ENCODE data around the gene SORCS2.

Gene SORCS2

DNA sequence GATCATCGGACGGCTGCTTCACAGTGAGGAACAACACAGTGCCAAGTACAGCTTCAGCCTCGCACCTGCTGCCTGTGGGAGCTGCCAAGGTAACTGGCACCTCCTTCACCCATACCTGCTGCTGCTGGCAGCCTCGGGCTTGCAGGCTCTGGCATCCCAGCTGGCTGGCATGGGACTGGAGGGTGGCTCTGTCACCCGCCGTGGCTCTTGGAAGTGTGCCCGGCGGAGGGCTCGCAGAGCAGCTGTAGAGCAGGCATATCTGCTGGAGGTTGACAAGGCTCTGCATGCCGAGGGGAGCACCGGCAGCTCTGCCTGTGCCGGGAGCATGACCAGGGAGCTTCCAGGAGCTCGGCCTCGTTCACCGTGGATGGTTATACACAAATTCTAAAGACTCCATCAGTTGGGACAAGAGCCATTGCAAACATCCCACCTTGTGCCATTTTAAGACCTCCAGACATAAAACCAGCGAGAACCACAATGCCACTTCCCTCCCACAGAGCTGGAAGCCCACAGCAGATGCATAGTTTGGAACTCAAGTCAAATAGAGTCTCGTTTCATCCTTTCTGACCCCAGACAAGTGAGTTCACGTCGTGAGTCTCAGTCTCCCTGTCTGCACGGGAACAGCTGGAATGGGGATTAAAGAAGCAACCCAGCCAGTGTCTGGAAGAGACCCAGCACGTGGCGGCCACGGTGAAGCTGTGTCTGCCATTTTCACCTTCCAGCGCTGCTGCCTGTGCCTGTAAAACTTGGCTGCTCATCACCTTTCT, 326.7 kb downstream of the SORCS2 start:
- DNase-seq = peak; percentile 78

DNA sequence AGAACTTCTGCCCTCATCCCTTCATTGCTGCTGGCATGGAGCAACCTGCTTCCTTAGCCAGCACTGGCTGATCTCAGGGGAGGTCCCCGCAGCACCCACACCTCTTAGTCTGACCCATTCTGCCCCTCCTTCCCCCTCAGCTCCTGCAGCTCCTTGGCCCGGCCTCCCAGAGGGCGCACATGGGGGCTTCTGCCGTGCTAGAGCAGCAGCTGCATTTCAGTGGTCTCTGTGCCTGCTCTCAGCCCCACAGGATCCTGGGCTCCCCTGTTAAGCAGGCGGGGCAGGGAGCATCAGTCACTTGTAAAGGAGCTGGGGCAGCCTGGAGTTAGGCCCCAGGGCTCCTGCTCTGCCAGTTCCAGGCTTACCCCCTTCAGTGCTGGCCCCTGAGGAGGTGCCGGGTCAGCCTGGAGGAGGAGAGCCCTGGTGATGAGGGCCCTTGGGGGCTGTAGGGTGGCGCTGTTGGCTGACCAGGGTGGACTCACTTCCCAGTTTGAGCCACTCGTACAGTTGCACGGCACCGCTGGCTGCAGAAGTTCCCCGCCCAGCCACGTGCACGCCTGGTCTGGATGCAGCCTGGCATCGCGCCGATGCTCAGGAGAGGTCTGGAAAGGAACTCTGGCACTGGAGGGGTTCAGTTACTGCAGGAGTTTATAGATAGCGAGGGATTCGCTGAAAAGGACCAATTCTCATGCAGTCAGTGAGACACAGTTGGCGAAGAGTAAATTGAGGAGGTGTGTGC, 327.5 kb downstream of the SORCS2 start:
- DNase-seq = peak; percentile 4

DNA sequence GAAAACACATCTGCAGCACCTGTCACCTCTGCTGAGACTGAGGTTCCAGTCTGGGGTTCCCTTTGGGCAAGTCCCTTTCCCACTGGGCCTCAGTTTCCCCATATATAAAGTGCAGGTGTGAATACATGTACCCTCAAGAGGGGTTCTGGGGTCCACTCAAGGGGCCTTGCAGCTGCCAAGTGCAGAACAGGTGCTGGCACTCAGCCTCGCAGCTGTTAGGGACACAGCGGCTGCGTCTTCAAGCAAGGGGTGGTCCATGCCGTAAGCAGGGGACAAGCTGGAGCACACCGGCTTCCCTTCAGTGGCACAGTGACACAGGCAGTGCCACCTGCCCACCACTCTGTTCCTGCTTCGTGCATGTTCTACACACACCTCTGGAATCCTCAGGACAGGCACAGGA, 329.3 kb downstream of the SORCS2 start:
- DNase-seq = no peak

DNA sequence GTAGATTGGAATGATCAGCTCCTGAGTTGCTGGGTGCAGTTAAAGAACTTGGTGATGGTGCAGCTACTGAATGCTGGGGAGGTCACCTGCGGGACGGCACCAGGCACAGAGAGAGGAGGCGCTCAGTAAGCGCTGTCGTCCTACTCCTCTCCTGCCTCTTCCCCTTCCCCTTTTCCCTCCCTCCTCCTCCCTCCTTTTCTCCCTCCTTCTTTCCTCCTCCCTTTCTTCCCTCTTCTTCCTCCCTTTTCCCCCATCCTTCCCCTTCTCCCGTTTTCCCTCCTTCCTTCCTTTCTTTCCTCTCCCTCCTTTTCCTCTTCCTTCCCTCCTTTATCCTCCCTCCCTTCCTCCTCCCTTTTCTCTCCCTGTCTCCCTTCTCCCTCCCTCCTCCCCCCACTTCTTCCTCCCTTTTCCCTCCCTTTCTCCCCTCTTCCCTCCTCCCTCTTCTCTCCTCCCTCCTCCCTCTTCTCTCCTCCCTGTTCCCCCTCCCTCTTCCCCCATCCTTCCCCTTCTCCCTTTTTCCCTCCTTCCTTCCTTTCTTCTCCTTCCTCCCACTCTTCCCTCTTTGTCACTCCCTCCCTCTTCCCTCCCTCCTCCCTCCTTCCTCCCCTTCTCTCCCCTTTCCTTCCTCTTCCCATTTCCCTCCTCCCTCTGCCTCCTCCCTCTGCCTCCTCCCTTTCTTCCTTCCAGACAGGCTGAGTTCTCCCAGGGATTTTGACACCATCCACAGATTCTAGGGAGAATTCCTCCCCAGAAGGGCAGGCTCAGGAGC, 330.3 kb downstream of the SORCS2 start:
- DNase-seq = no peak

DNA sequence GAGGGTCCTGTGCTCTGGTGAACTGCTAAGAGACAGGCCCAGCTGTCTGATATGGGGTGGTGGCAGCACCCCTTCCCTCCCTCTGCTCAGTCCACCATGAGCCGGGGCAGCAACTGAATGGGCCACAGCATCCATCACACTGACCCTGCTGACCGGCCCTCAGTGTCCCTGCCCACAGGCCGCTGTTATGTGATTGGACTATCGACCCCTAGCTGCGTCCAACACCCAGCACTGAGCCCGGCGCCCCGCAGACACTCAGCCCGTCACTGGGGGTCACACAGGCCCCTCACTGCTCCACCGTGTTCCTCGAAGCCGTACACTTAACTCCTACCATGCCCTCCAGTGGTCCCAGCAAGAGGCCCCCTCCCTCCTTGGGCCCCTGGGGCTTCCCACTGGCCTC, 331.2 kb downstream of the SORCS2 start:
- DNase-seq = no peak

DNA sequence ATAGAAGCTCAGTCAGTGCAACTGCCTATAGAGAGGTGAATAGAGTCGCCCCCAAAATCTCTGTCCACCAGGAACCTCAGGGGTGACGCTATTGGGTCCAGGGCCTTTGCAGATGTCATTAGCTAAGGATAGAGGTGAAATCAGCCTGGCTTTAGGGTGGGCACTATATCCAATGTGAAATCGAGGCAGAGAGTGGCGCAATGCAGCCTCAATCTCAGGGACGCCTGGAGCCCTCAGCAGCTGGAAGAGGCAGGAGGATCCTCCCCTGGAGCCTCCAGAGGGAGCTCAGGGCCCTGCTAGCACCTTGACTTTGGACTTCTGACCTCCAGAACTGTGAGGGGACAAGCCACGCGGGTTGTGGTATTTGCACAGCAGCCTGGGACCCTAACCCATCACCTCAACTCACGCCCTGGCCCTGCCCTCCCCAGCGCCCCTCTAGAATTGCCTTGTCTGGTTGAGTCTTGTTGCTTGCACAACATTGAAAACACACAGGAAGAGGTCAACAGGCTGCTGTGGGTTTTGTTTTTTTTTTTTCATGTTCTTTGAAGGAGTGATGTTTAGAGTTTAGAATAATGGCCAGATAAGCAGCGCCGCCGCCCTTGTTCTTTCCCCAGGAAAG, 331.8 kb downstream of the SORCS2 start:
- DNase-seq = no peak

DNA sequence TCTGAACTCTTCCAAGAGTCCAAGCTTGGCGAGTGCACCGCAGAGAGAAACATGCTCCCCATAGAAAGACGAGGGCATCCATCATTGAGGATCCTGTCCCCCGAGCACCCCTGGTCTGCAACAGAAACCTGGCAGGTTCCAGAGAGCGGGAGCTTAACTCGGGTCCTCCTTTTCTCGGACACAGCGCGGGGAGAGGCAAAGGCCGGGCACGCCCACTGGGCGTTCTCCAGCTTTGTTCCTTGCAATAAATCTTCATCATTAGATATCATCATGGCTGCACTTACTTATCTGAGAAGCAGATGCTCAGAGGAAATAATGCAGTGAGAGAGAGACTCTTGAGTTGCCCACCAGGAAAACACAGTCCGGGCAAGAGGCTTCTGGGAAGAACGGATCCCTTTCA, 332.5 kb downstream of the SORCS2 start:
- DNase-seq = no peak

DNA sequence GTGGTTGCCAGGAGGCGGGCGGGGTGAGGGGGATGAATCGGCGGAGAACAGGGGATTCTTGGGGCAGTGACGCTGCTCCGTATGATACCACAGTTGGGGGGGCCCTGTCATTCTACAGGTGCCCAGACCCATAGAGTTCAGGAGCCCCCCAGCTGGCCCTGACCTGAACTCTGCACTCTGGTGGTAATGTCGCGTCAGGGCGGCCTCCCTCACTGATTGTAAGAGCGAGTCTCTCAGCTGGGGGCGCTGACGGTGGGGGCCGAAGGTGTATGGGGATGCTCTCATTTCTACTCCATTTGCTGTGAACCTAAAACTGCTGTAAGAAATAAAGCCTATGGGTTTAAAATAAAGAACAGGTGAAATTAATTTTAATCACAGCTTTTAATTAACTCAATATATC, 334.2 kb downstream of the SORCS2 start:
- DNase-seq = no peak

DNA sequence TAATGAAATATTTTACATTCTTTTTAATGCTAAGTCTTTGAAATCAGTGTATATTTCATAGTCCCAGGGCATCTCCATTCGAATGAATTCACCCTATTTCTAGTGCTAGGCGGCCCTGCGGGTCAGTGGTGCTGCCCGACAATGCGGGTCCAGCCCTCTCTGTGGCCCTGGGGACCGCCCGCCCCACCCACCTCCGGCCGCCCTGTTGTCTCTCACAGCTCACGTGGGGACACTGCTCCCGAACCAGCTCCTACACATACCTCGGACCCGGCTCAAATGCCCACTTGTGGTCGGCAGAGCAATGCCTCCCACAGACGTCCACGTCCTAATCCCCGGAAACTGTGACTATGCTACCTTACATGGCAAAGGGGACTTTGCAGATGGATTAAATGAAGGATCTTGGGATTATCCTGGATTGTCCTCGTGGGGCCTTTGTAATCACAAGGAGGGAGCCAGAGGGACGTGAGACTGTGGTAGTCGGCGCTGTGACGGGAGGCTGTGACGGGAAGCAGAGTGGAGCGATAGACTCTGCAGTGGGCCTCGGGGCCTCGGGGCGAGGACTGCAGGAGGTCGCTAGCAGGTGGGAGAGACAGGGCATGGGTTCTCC, 334.7 kb downstream of the SORCS2 start:
- DNase-seq = no peak

DNA sequence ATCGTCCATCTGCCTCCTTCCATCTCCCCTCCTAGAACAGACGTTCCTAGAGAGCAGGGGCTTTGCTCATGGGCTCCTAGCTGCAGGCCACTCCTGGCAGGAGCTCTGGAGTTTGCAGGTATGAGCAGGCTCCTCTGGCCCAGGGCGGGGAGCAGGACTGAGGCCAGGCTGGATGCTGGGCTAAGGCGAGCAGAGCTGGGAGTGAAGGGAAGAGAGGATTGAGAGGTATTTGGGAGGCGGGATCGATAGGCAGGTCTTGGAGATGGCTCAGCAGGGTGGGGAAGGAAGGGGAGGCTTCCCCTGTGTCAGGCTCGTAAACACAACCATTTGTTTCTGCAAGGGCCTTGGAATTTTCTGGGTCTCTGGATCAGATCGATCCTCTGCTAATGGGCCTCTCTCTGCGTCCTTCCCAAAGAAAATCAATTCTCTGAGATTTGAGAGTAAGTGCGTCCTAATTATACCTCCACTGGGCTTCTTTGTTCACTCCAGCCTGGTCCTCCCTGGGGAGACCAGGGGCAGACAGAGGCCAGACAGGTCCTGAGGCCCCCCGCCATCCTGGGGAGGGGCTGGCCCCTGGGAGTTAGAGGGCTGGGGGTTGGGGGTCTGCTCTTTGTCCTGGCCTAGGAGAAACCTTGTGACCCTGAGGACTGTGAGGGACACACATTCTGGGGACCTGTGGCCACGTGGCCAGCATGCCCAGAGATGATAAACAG, 337.2 kb downstream of the SORCS2 start:
- no peak for DNase-seq

DNA sequence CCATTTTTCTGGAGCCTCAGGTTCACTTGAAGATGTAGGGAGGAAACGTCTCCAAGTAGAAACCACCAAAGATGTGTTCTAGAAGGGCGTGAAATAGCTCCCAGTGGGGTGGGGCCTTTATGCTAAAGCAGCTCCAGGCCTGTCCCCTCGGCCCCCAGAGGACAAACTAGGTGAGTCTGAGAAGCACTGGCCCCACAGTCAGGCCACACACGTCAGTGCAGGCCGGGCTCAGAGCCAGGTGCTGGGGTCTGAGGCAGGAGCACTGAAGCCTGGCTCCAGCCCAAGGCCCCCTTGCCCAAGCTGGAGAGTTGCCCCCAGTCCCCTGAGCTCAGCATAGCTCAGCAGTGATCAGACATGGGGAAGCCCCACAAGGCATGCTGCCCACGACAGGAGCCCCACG, 337.7 kb downstream of the SORCS2 start:
- DNase-seq = no peak

DNA sequence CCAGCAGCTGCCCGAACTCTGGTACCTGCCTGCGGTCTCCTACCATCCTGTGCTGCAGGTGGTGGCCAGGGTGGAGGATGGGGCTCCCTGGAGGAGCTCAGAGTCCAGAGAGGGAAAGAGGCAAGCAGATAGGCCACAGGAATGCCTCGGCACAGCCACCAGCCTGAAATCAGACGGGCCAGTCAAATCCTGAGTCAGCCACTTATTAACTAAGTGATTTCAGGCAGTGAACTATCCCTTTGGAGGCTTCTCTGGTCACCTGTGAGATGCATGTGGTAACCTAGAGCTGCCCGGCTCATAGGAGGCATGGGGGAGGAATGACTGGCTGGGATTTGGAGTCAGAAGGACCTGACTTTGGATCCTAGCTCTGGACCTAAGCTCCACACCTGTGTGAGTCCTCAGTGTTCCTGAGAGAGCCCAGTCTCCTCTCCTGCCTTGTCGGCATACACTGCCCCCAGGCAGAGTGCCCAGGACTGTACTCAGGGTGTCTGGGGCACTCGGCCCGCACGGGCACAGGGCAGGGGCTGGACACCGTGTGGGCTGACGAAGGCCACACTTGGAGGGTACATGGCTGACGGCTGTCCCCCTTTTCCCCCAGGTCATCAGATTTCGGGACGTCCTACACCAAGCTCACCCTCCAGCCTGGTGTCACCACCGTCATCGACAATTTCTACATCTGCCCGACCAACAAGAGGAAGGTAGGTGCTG, 338.7 kb downstream of the SORCS2 start:
- no peak for DNase-seq

DNA sequence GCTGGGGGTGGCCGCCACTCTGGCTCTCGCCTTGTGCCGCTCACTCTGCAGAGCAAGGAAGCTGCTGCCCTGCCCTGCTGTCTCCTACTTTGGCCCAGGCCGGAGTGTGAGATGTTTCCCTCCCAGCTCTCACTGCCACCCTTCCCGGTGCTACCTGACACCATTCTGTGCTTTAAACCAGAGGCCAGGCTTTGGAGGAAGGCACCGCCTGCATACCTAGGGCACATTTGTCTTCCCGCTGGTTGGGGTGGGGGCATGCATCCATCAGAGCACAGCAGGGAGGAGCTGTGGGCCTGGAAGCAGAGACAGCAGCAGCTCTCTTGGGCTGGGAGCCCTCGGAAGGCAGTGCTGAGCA, 339.3 kb downstream of the SORCS2 start:
- DNase-seq = no peak

DNA sequence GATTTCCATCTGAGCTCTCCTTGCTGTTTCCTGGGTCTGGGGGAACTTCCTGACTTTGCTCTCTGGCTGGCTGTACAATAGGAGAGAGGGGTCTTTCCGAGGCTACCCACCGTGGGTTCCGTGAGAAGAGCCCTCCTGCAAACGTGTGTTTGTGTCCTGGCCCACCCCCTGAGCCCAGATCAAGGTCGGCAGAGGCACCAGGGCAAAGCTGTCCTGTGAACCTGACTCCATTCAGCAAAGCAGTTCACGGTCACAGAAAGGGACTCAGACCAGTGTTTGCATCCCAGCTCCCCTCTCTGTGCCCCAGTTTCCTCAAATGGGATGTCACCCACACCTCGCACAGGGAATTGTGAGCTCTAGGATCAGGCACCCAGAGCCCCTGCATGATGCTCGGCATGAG, 339.7 kb downstream of the SORCS2 start:
- no peak for DNase-seq

DNA sequence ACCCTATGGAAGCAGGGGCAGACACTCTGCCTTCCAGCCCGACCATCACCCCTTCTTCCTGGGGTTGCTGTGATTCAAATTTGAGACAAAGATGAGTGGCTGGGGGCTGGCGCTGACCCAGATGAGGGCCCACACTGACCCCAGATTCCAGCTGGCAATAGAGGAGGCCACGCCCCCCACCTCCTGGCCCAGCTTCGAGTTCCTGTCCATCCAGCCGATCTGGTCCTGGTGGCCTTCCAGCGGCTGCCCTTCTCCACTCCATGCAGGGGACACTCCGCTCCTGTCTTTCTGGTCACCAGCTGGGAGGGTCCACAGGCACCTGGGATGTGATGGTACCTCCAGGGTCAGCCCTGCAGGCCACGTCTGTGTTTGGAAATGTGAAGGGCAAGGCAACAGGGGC, 340.9 kb downstream of the SORCS2 start:
- no peak for DNase-seq

DNA sequence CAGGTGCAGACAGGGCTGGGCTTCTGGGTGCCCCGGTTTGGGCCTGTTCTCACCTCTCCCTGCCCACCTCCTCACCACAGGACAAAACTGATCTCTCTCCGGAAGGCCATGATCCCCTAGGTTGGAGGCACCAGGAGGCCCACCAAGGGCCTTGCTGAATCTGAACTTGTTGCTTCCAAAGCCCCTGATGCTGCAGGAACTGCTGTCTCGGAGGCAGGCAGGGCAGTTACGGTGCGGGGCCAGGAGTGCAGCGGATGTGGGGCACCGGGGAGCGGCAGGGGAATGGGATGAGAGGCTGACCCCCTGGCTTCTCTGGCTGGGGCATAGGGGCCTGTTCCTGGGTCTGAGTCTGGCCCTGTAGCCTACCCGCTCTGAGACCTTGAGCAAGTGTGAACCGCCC, 342.8 kb downstream of the SORCS2 start:
- DNase-seq = no peak

DNA sequence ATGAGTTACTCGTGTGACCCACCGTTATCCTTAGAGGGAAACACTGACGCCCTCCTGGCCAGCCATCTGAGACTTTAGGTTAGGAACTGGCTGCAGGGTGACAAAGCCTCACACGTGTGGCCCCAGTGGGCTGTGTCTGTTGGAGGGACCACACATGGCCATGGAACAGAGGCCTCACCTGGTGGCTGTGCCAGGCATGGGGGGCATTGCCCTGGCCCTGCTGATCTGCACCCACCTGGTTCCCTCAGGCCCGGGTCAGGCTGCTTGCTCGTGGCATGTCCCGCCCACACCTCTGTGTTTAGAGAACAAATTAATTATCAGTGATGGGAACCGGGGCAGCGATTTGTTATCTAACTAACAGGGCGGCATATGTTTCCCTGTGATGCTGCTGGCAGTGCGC, 343.3 kb downstream of the SORCS2 start:
- no peak for DNase-seq

DNA sequence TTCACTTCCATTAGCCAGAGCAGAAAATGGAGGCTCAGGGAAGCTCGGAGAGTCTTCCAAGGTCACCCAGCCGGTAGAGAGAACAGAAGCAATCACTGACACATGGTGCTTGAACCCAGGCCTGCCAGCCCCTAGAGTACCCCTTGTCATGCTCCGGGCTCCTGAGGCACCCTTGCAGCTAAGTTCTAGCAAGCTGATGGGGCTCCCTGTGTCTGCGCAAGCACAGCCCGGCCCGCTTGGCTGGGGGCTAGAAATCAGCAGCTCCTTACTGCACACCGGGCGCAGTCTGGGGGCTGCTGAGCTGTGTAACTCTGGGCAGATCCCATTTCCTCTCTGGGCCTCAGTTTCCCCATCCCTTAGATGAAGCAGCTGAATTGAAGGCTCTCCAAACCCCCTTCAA, 344.5 kb downstream of the SORCS2 start:
- DNase-seq = no peak

DNA sequence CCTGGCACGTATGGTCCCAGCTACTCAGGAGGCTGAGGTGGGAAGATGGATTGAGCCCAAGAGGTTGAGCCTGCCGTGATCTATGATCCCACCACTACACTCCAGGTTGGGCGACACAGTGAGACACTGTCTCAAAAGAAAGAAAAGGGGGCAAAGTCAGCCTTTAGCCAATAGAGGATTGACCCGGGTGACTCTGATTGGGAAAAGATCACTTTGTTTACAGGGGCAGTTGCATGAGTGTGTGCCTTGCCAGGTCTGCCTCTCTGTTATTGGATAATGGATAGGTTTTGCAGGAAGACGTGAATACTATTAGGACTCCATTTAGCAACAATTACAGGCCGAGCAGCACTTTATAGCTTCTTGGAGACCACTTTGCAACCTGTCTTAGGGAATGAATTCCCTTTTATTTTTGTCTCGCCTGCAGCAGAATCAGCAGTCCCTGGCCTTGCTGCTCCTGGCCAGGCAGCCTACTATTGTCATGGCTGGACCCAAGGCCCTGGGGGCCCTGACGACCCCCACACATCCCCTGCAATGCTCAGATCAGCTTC, 345.6 kb downstream of the SORCS2 start:
- no peak for DNase-seq

DNA sequence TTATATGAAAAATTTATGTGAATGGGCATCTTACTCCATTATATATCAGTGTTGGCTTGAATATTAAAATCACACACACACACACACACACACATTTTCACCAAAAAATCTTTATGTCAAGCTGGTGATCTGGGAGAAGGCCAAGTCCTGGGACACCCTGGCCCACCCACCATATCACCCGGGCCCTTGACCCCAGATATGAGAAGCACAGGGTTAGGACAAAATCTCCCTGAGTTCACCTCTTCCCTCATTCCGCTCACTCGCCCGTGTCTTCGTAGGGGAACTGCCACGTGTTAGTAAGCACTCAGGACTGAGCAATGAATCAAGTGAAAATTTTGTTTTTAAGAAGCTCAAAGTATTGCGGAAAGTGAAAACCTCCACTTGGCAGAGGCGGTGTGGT, 346.2 kb downstream of the SORCS2 start:
- no peak for DNase-seq

DNA sequence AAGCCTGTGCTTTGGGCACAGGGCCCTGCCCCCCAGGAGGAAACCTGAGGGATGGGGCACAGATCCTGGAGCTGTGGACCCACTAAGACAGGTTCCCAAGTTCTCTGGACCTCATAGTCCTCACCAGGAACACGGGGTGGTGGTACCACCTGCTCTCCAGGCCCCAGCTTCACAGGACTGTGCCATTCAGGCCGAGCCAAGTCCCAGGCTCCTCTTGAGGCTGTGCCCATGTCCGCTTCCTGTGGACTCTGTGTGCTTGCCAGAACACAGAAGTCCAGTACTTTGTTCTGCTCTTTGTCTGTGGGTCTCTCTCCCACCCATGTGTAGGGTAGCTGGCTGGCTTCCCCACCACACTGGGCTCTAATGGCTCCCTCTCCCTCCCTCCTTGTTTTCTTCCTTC, 346.8 kb downstream of the SORCS2 start:
- no peak for DNase-seq
